Esophagus muscularis mucosa (tissue), 4 donors: ENCODE measurements around the gene TRAPPC4. TPM values are rescaled to one million over a fixed set of nuclear protein-coding genes. Genes with fewer than 3 reads are reported as not detected.
"Not testable (repeated sequence)": the region's sequence is repeated elsewhere in the genome, so short reads cannot be mapped to it uniquely, and the experiment has no call there.

ENCODE experiments used
- DNase-seq: peaks from one replicate; pipeline ENCODE4 v3.0.0-alpha.2; 2017; ENCODE audit errors: extremely low spot score
- H3K27ac ChIP-seq, 4 donors: fragments of 200-600 bp; sonication (generic); replicated peaks in 1 of 4; 1 replicate in 3 of 4; 2 replicates in 1 of 4; pipeline ENCODE4 v1.5.1; 2016 to 2019; ENCODE audit warnings: mild to moderate bottlenecking in 1 of 4
- H3K27me3 ChIP-seq, 4 donors: fragments of 200-600 bp; sonication (generic); one replicate each; pipeline versions ENCODE4 v1.5.1 to v1.6.0; 2016 to 2019
- H3K36me3 ChIP-seq, 4 donors: fragments of 200-600 bp; sonication (generic); one replicate each; pipeline ENCODE4 v1.5.1; 2016 to 2019
- H3K4me1 ChIP-seq, 4 donors: fragments of 200-600 bp; sonication (generic); one replicate each; pipeline ENCODE4 v1.5.1; 2016 to 2019
- H3K4me3 ChIP-seq, 4 donors: fragments of 200-600 bp; sonication (generic); 1 replicate in 2 of 4; 2 replicates in 2 of 4; pipeline ENCODE4 v1.5.1; 2016 to 2019; ENCODE audit warnings: mild to moderate bottlenecking in 4 of 4, moderate library complexity in 1 of 4
- H3K9me3 ChIP-seq, 4 donors: fragments of 200-600 bp; sonication (generic); 1 replicate in 3 of 4; 2 replicates in 1 of 4; pipeline ENCODE4 v1.5.1; 2016 to 2019
- CTCF ChIP-seq, 3 experiments: fragments of 200-600 bp in 2 of 3; fragments of 450-650 bp in 1 of 3; sonication (generic) in 2 of 3; IDR thresholded peaks; one replicate each; pipeline ENCODE4 v1.5.1; 2017 to 2019; ENCODE audit warnings: antibody characterized with exemption in 3 of 3, mild to moderate bottlenecking in 2 of 3, moderate library complexity in 1 of 3
- EP300 ChIP-seq: sonication (generic); formaldehyde crosslinking; IDR thresholded peaks from one replicate; pipeline ENCODE4 v1.6.1; 2017; ENCODE audit warnings: antibody characterized with exemption
- POLR2A ChIP-seq: fragments of 450-650 bp; IDR thresholded peaks from one replicate; pipeline ENCODE4 v1.6.1; 2017; ENCODE audit warnings: antibody characterized with exemption, moderate library complexity, mild to moderate bottlenecking, low read depth
- POLR2AphosphoS5 ChIP-seq, 2 donors: sonication (generic); formaldehyde crosslinking; IDR thresholded peaks; one replicate each; pipeline ENCODE4 v1.6.1; 2017; ENCODE audit warnings: antibody characterized with exemption in 2 of 2
- WGBS: methylation state at CpG from one replicate; pipeline ENCODE4 v1.1.5; 2018; 5-methylcytosine and 5-hydroxymethylcytosine counted together
- intact Hi-C: fragments of 100-400 bp; cut with DNase I; formaldehyde crosslinking; loops from one replicate; pipeline ENCODE4 v1.15.1; 2023
- total RNA-seq, 4 donors: library from RNA; depleted of rRNA; stranded (reverse); fragments of >200 nt; gene quantifications; one replicate each; pipeline versions ENCODE4 v1.1.0 to v1.2.1, GENCODE V29; 2016

TRAPPC4 gene
- total RNA-seq, 4 donors from 2014 or later, result 38.2 to 47.2 (median 42.4) TPM

GRCh38 chr11:119014209-119014924, 4.2 kb upstream of the TRAPPC4 start:
- no peak for TF ChIP-seq POLR2AphosphoS5 (IDR thresholded peaks at IDR 0.05)
- TF ChIP-seq CTCF (IDR thresholded peaks at IDR 0.05), result no peak
- no peak for TF ChIP-seq POLR2A
- no peak for TF ChIP-seq EP300
- H3K9me3 ChIP-seq, result no peaks in the 10 kb centered on the region
- H3K27ac ChIP-seq, result peak overlapping the region in 1 of 4 donors; percentile 52
- intact Hi-C loops, result no loop called here
- H3K4me3 ChIP-seq, result no peak overlapping the region
- H3K36me3 ChIP-seq, result peaks cover 54 to 76% (median 67%) of the 10 kb centered on the region in 4 donors
- no peak for DNase-seq
- no peaks in the 10 kb centered on the region for H3K27me3 ChIP-seq
- 94% methylated on average over 17 of the region's 17 CpGs for WGBS
- H3K4me1 ChIP-seq, result peaks cover 21 to 30% (median 26%) of the 10 kb centered on the region in 4 donors

DNA sequence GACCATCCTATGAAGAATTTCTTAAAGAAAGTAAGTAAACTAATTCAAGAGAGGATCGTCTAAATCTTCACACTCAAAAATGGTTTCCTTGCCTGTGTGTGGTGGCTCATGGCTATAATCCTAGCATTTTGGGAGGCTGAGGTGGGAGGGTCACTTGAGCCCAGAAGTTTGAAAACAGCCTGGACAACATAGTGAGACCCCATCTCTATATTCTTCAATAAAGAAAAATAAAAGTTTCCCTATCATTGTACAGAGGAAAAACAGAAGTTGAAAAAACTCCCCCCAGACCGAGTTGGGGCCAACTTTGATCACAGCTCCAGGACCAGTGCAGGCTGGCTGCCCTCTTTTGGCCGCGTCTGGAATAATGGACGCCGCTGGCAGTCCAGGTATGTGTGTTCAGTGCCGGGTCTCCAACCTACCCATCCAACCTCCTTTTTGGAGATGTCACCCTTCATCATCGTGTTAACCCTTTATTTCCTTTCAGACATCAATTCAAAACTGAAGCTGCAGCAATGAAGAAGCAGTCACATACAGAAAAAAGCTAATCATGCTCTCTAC, 3.4 kb upstream of the TRAPPC4 start:
- DNase-seq, result no peak
- 60% methylated on average over 8 of the region's 8 CpGs for WGBS
- H3K9me3 ChIP-seq, result no peaks in the 10 kb centered on the region
- H3K27me3 ChIP-seq, result no peaks in the 10 kb centered on the region
- peaks cover 54 to 68% (median 61%) of the 10 kb centered on the region in 4 donors for H3K36me3 ChIP-seq
- H3K27ac ChIP-seq, result peak overlapping the region in 1 of 4 donors; percentile 52
- TF ChIP-seq CTCF (IDR thresholded peaks at IDR 0.05) (no peak), POLR2AphosphoS5 (IDR thresholded peaks at IDR 0.05) (no peak), POLR2A (no peak), EP300 (no peak)
- H3K4me3 ChIP-seq, result no peak overlapping the region
- peaks cover 28 to 38% (median 34%) of the 10 kb centered on the region in 4 donors for H3K4me1 ChIP-seq
- intact Hi-C loops, result no loop called here

GRCh38 chr11:119016216-119017009, 2.2 kb upstream of the TRAPPC4 start:
- H3K4me3 ChIP-seq, result peak overlapping the region in 2 of 4 donors; percentile 70 to 78
- H3K36me3 ChIP-seq, result peaks cover 47 to 67% (median 56%) of the 10 kb centered on the region in 4 donors
- intact Hi-C loops, result no loop called here

DNA sequence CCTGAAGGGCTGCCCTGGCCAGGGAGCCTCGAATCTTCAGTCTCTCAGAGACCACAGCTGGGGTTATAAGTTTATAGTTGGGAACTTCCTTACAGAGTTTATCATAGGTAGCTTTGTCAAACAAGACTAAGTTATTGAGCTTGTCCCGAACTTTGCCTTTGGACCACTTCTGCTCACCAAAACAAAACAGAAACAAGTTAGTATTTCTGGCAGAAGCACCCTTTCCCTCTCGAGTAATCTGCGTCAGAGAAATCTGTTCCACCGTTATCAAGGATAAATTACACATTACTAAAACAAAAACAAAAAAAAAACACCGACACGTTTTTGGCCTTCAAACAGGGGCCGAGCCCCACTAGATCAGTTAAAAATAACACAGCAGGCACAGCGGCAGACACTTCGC, 1.2 kb upstream of the TRAPPC4 start:
- DNase-seq, H3K27me3 ChIP-seq, H3K9me3 ChIP-seq, intact Hi-C loops: not testable (repeated sequence)
- peaks cover 49 to 67% (median 56%) of the 10 kb centered on the region in 4 donors for H3K36me3 ChIP-seq
- peaks cover 36 to 55% (median 52%) of the 10 kb centered on the region in 4 donors for H3K4me1 ChIP-seq
- WGBS, result 3% methylated on average over 10 of the region's 10 CpGs
- peak overlapping the region; percentile 91 to 95 (median 93) for H3K27ac ChIP-seq
- peak overlapping the region; percentile 70 to 99 (median 78) for H3K4me3 ChIP-seq

More at GRCh38 chr11:119016216-119017009, 2.2 kb upstream of the TRAPPC4 start:
- TF ChIP-seq POLR2A (no peak), POLR2AphosphoS5 (IDR thresholded peaks at IDR 0.05) (no peak), CTCF (IDR thresholded peaks at IDR 0.05) (no peak), EP300 (no peak)
- Histone ChIP-seq H3K27me3 (no peaks in the 10 kb centered on the region), H3K4me1 (peaks cover 36 to 50% (median 46%) of the 10 kb centered on the region in 4 donors), H3K27ac (peak overlapping the region; percentile 91 to 95 (median 93)), H3K9me3 (no peaks in the 10 kb centered on the region)
- no peak for DNase-seq
- WGBS, result 72% methylated on average over 14 of the region's 14 CpGs

DNA sequence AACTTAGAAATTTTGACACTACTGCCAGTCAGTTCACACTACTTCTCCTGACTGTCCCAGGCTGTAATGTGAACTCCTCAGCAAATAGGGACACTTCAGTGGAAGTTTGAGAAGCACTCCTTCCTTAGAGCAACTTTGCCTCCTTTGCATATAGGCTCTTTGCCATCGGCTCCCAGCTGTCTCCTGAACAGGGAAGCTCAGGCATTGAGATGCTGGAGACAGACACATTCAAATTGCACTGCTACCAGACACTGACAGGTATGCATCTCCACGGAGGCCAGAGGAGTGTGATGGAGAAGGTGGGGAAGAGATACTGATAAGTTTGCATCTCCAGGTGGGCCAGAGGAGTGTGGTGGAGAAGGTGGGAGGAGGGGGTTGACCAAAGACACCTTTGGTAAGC, 1.4 kb downstream of the TRAPPC4 start:
- Histone ChIP-seq H3K27me3 (no peaks in the 10 kb centered on the region), H3K4me1 (peaks cover 40 to 67% (median 60%) of the 10 kb centered on the region in 4 donors), H3K27ac (peak overlapping the region; percentile 91 to 95 (median 93)), H3K9me3 (no peaks in the 10 kb centered on the region), H3K36me3 (peaks cover 33 to 68% (median 56%) of the 10 kb centered on the region in 4 donors), H3K4me3 (peak overlapping the region in 3 of 4 donors; percentile 70 to 78 (median 77))
- TF ChIP-seq EP300 (no peak), POLR2AphosphoS5 (IDR thresholded peaks at IDR 0.05) (no peak)
- no peak for DNase-seq
- intact Hi-C loops, result no loop called here
- WGBS, result 45% methylated on average over 2 of the region's 2 CpGs
